NCI-H1436 (cell line): Measurements from ENCODE around the gene WDR6.

Experiments
- DNase-seq: peaks from one replicate; lab custom pipeline; 2025; lab: John Stamatoyannopoulos, UW

The WDR6 gene

GRCh38 chr3:49007068-49007770 lies at the start of gene WDR6:
WDR6 (plus strand) TSS chr3:49007391; CDS start chr3:49007432, 41 bp downstream.
- DNase-seq: peak; percentile 87

GRCh38 chr3:48960841-48961413 lies 46.3 kb upstream of the WDR6 start:
- no peak for DNase-seq

GRCh38 chr3:48962340-48962739 lies 44.9 kb upstream of the WDR6 start:
- no peak for DNase-seq

- DNase-seq: no peak
Measured at GRCh38 chr3:48962939-48963338, 44.3 kb upstream of the WDR6 start.

GRCh38 chr3:48963591-48963990 lies 43.6 kb upstream of the WDR6 start:
- DNase-seq: no peak

- no peak for DNase-seq
Measured at GRCh38 chr3:48966367-48966766, 40.8 kb upstream of the WDR6 start.

GRCh38 chr3:48966876-48967361 lies 40.3 kb upstream of the WDR6 start:
- no peak for DNase-seq

- DNase-seq: no peak
Measured at GRCh38 chr3:48970586-48970985, 36.6 kb upstream of the WDR6 start.

- DNase-seq: no peak
Measured at GRCh38 chr3:48974076-48974864, 32.9 kb upstream of the WDR6 start.

GRCh38 chr3:48979451-48979850 lies 27.7 kb upstream of the WDR6 start:
- DNase-seq: no peak

- no peak for DNase-seq
Measured at GRCh38 chr3:48980295-48980694, 26.9 kb upstream of the WDR6 start.

GRCh38 chr3:48982016-48982415 lies 25.2 kb upstream of the WDR6 start:
- no peak for DNase-seq

- DNase-seq: no peak
Measured at GRCh38 chr3:48982686-48983085, 24.5 kb upstream of the WDR6 start.

GRCh38 chr3:48983096-48983495 lies 24.1 kb upstream of the WDR6 start:
- DNase-seq: no peak

- DNase-seq: no peak
Measured at GRCh38 chr3:48984663-48985062, 22.5 kb upstream of the WDR6 start.

GRCh38 chr3:48985831-48986376 lies 21.3 kb upstream of the WDR6 start:
- DNase-seq: no peak

GRCh38 chr3:48989126-48989795 lies 17.9 kb upstream of the WDR6 start:
- no peak for DNase-seq

GRCh38 chr3:48989796-48990635 lies 17.2 kb upstream of the WDR6 start, which contains the start of gene P4HTM:
P4HTM (plus strand) TSS chr3:48990241; CDS start chr3:48990257, 16 bp downstream.
- peak; percentile 30 for DNase-seq

GRCh38 chr3:48990636-48991469 lies 16.3 kb upstream of the WDR6 start:
- no peak for DNase-seq
